HepG2 (cell line): ENCODE data around the gene KAZN. TPM values are rescaled to one million over a fixed set of nuclear protein-coding genes. Genes with fewer than 3 reads are reported as not detected.

Source experiments
- ARID2 ChIP-seq: sonication (generic); formaldehyde crosslinking; IDR thresholded peaks from 2 replicates; pipeline ENCODE4 v1.8.1; 2022; ENCODE audit warnings: mild to moderate bottlenecking, missing genetic modification reagents, borderline replicate concordance
- FOXA3 ChIP-seq: IDR thresholded peaks from 2 replicates; pipeline ENCODE4 v1.6.1; 2016; ENCODE audit warnings: missing genetic modification reagents, missing compliant biosample characterization
- JUN ChIP-seq: sonication (generic); formaldehyde crosslinking; IDR thresholded peaks from 2 replicates; pipeline ENCODE4 v1.4.0; 2020; ENCODE audit warnings: mild to moderate bottlenecking, missing genetic modification reagents
- KLF12 ChIP-seq: sonication (generic); formaldehyde crosslinking; IDR thresholded peaks from 2 replicates; pipeline ENCODE4 v1.4.0; 2020; ENCODE audit warnings: missing genetic modification reagents, borderline replicate concordance
- PHB2 ChIP-seq: fragments of 450-650 bp; IDR thresholded peaks from 2 replicates; pipeline ENCODE4 v1.6.1; 2018; ENCODE audit not compliant: partially characterized antibody
- RFXAP ChIP-seq: sonication (generic); formaldehyde crosslinking; IDR thresholded peaks from 2 replicates; pipeline ENCODE4 v1.4.0; 2020; ENCODE audit warnings: missing genetic modification reagents, borderline replicate concordance
- STAG1 ChIP-seq: sonication (generic); formaldehyde crosslinking; IDR thresholded peaks from 2 replicates; pipeline ENCODE4 v1.4.0; 2020; ENCODE audit warnings: missing genetic modification reagents
- SUZ12 ChIP-seq: fragments of 150-350 bp; IDR thresholded peaks from 2 replicates; pipeline ENCODE4 v1.6.1; 2014; ENCODE audit warnings: low read depth, low read length
- ZNF205 ChIP-seq: IDR thresholded peaks from 2 replicates; pipeline ENCODE4 v1.6.1; 2018; ENCODE audit warnings: missing biosample characterization, missing genetic modification reagents
- ZNF460 ChIP-seq: sonication (generic); formaldehyde crosslinking; IDR thresholded peaks from 2 replicates; pipeline ENCODE4 v1.5.1; 2020; ENCODE audit warnings: missing genetic modification reagents, mild to moderate bottlenecking, borderline replicate concordance
- polyA plus RNA-seq, 8 experiments: library from polyadenylated mRNA; depleted of rRNA in 3 of 8; stranded (reverse) in 7 of 8; unstranded in 1 of 8; fragments of >200 nt; fragmentation: Illumina TruSeq in 4 of 8; extraction: Trizol in 4 of 8; gene quantifications; 2 replicates each; pipeline versions ENCODE4 v1.2.1 to v1.2.3, GENCODE V29; 2011 to 2016; ENCODE audit warnings: low read depth in 4 of 8, missing spikeins in 1 of 8, mixed read lengths in 1 of 8; ENCODE audit not compliant: insufficient read depth in 1 of 8
- total RNA-seq, 5 experiments: library from RNA; depleted of rRNA; stranded (reverse); fragments of >200 nt; fragmentation: Illumina TruSeq; extraction: Trizol; gene quantifications; 2 replicates each; pipeline ENCODE4 v1.2.3, GENCODE V29; 2016; ENCODE audit warnings: low read depth in 1 of 5
- TF ChIP-seq, protein P1 (sequence below): sonication (generic); formaldehyde crosslinking; IDR thresholded peaks from 2 replicates; pipeline ENCODE4 v1.9.0; 2021; ENCODE audit warnings: mild to moderate bottlenecking, missing genetic modification reagents
- TF ChIP-seq, protein P2 (sequence below): sonication (generic); formaldehyde crosslinking; conservative IDR thresholded peaks from 2 replicates; pipeline ENCODE4 v1.5.0; 2020; ENCODE audit warnings: missing genetic modification reagents
- TF ChIP-seq, protein P3 (sequence below): sonication (generic); formaldehyde crosslinking; IDR thresholded peaks from 2 replicates; pipeline ENCODE4 v1.9.0; 2021; ENCODE audit warnings: missing genetic modification reagents, mild to moderate bottlenecking, borderline replicate concordance
- TF ChIP-seq, protein P4 (sequence below): sonication (generic); formaldehyde crosslinking; IDR thresholded peaks from 2 replicates; pipeline ENCODE4 v1.5.1; 2020; ENCODE audit warnings: mild to moderate bottlenecking, moderate library complexity, missing genetic modification reagents
- TF ChIP-seq, protein P5 (sequence below), 2 experiments: sonication (generic) in 1 of 2; formaldehyde crosslinking in 1 of 2; IDR thresholded peaks; 2 replicates each; pipeline versions ENCODE4 v1.5.1 to v1.6.1; 2011 to 2020; ENCODE audit warnings: borderline replicate concordance in 1 of 2, low read depth in 1 of 2, low read length in 1 of 2, mild to moderate bottlenecking in 1 of 2, missing genetic modification reagents in 1 of 2, moderate library complexity in 1 of 2

KAZN gene
- total and polyA plus RNA-seq, 2 of the 13 experiments (the other 11 are each of a cell fraction or from before 2014, with no cell fraction given) = 10.4 to 13.5 TPM

DNA sequence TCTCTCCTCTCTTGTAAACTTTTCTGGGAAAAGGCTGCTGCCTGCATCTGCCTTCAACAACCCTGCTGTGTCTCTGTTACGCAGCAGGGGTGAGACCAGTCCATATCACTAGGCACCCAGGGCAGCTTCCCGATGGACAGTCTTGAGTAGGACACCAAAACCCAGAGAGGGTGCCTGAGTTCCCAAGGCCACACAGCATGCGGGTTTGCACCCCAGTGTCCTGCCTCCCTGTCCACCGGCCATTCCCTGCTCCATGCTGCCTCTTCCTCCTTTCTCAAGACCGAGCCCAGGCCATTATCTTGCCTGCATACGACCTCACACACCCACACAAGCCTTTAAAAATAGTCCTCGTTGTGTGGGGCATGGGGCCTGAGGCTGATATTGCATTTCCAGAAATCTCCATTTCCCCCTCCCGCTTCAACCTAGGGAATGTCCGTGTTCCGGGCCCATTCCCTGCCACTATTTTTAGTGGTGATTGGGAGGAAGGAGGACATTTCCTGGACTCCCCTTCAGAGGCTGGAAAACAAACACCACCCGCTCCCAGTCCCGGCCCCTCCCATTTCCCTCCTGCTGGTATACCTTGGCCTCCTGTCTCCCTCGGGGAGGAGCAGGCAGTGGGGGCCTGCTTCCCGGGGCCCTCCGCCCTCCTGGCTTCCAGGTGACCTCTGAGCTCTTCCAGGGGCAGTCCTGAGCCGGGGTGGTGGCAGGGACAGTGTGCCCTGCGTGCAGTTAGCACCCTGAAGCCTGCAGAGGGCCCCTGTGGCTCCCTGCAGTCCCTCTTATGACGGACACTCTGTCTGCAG lies 422.7 kb downstream of the KAZN start (continued):
- TF ChIP-seq, protein P1, sequence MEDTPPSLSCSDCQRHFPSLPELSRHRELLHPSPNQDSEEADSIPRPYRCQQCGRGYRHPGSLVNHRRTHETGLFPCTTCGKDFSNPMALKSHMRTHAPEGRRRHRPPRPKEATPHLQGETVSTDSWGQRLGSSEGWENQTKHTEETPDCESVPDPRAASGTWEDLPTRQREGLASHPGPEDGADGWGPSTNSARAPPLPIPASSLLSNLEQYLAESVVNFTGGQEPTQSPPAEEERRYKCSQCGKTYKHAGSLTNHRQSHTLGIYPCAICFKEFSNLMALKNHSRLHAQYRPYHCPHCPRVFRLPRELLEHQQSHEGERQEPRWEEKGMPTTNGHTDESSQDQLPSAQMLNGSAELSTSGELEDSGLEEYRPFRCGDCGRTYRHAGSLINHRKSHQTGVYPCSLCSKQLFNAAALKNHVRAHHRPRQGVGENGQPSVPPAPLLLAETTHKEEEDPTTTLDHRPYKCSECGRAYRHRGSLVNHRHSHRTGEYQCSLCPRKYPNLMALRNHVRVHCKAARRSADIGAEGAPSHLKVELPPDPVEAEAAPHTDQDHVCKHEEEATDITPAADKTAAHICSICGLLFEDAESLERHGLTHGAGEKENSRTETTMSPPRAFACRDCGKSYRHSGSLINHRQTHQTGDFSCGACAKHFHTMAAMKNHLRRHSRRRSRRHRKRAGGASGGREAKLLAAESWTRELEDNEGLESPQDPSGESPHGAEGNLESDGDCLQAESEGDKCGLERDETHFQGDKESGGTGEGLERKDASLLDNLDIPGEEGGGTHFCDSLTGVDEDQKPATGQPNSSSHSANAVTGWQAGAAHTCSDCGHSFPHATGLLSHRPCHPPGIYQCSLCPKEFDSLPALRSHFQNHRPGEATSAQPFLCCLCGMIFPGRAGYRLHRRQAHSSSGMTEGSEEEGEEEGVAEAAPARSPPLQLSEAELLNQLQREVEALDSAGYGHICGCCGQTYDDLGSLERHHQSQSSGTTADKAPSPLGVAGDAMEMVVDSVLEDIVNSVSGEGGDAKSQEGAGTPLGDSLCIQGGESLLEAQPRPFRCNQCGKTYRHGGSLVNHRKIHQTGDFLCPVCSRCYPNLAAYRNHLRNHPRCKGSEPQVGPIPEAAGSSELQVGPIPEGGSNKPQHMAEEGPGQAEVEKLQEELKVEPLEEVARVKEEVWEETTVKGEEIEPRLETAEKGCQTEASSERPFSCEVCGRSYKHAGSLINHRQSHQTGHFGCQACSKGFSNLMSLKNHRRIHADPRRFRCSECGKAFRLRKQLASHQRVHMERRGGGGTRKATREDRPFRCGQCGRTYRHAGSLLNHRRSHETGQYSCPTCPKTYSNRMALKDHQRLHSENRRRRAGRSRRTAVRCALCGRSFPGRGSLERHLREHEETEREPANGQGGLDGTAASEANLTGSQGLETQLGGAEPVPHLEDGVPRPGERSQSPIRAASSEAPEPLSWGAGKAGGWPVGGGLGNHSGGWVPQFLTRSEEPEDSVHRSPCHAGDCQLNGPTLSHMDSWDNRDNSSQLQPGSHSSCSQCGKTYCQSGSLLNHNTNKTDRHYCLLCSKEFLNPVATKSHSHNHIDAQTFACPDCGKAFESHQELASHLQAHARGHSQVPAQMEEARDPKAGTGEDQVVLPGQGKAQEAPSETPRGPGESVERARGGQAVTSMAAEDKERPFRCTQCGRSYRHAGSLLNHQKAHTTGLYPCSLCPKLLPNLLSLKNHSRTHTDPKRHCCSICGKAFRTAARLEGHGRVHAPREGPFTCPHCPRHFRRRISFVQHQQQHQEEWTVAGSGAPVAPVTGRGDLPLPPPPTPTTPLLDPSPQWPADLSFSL (CRISPR knock-in tag) = no peak
- TF ChIP-seq FOXA3 = peak; percentile 70
- TF ChIP-seq ZNF205 (CRISPR knock-in tag) = peak; percentile 87; the same call in 1 of the 2 replicates
- 0 out of 2 replicates have a peak, but pooled peaks have one; percentile 59 for TF ChIP-seq RFXAP (CRISPR knock-in tag)
- no peak for TF ChIP-seq ARID2 (CRISPR knock-in tag)
- TF ChIP-seq, protein P2, sequence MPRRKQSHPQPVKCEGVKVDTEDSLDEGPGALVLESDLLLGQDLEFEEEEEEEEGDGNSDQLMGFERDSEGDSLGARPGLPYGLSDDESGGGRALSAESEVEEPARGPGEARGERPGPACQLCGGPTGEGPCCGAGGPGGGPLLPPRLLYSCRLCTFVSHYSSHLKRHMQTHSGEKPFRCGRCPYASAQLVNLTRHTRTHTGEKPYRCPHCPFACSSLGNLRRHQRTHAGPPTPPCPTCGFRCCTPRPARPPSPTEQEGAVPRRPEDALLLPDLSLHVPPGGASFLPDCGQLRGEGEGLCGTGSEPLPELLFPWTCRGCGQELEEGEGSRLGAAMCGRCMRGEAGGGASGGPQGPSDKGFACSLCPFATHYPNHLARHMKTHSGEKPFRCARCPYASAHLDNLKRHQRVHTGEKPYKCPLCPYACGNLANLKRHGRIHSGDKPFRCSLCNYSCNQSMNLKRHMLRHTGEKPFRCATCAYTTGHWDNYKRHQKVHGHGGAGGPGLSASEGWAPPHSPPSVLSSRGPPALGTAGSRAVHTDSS = no peak
- peak; percentile 67; the same call in 1 of the 2 replicates for TF ChIP-seq KLF12 (CRISPR knock-in tag)
- TF ChIP-seq, protein P3, sequence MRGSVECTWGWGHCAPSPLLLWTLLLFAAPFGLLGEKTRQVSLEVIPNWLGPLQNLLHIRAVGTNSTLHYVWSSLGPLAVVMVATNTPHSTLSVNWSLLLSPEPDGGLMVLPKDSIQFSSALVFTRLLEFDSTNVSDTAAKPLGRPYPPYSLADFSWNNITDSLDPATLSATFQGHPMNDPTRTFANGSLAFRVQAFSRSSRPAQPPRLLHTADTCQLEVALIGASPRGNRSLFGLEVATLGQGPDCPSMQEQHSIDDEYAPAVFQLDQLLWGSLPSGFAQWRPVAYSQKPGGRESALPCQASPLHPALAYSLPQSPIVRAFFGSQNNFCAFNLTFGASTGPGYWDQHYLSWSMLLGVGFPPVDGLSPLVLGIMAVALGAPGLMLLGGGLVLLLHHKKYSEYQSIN (CRISPR knock-in tag) = no peak
- no peak for TF ChIP-seq ZNF460 (CRISPR knock-in tag)
- TF ChIP-seq PHB2 = no peak
- no peak; the same call in 1 of the 2 replicates for TF ChIP-seq STAG1 (CRISPR knock-in tag)
- no peak for TF ChIP-seq JUN (CRISPR knock-in tag)
- TF ChIP-seq, protein P4, sequence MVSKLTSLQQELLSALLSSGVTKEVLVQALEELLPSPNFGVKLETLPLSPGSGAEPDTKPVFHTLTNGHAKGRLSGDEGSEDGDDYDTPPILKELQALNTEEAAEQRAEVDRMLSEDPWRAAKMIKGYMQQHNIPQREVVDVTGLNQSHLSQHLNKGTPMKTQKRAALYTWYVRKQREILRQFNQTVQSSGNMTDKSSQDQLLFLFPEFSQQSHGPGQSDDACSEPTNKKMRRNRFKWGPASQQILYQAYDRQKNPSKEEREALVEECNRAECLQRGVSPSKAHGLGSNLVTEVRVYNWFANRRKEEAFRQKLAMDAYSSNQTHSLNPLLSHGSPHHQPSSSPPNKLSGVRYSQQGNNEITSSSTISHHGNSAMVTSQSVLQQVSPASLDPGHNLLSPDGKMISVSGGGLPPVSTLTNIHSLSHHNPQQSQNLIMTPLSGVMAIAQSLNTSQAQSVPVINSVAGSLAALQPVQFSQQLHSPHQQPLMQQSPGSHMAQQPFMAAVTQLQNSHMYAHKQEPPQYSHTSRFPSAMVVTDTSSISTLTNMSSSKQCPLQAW (CRISPR knock-in tag) = peak; percentile 92
- TF ChIP-seq, protein P5, sequence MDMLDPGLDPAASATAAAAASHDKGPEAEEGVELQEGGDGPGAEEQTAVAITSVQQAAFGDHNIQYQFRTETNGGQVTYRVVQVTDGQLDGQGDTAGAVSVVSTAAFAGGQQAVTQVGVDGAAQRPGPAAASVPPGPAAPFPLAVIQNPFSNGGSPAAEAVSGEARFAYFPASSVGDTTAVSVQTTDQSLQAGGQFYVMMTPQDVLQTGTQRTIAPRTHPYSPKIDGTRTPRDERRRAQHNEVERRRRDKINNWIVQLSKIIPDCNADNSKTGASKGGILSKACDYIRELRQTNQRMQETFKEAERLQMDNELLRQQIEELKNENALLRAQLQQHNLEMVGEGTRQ (IDR thresholded peaks at IDR 0.05; ENCODE audit: low read depth, low read length) = no peak
- TF ChIP-seq, protein P5 (CRISPR knock-in tag; IDR thresholded peaks at IDR 0.05; ENCODE audit: borderline replicate concordance) = no peak
- no peak for TF ChIP-seq SUZ12
